ENCODE results near the gene CCDC185.

Gene CCDC185

GRCh38 chr1:223430236-223430635 is 37.0 kb downstream of the CCDC185 start:
- no peak for DNase-seq (ENCODE audit: low spot score)

DNA sequence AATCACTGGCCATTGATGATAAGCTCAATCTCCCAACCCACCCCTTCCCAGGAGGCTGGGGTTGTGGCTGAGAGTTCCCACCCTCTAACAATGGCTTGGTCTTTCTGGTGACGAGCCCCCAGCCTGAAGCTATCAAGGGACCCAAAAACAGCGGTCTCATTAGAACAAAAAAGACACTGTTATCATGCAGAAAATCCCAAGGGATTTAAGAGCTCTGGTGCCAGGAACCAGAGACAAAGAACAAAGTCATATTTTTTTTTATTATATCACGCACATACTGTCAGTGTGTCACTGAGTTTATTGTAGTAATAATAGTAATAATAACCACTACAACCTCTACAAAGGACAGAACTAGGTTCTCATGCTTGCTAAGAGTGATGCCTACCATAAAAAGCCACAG is 43.9 kb downstream of the CCDC185 start:
- no peak for DNase-seq (ENCODE audit: low spot score)

- DNase-seq (ENCODE audit: low spot score), result no peak
These were observed 50.2 kb downstream of the CCDC185 start for GRCh38 chr1:223443397-223443796.

DNA sequence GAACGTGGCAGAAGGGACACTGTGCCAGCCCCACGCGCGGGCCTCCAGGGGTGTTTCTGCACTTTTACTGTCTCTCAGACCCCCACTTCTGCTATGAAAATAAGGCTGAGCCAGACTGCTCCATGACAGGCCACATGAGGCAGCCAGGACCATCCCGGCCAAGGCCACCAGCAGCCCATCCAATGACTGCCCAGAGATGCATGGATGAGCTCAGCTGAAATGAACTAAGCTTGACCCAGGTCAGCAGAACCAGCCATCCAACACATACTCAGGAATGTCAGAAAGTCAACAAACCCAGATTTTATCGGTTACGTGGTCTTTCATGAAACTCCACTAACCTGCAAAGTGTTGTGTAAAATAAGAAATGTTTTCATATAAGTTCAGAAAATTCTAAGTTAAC is 51.2 kb downstream of the CCDC185 start:
- DNase-seq (ENCODE audit: low spot score), result no peak
